HUES64 (cell line): Measurements from ENCODE around the gene SLC1A2.

Source experiments
- H3K27ac ChIP-seq: 2 replicates; pipeline ENCODE4 v1.7.0; 2013; ENCODE audit warnings: low read depth, low read length, inconsistent platforms
- H3K27me3 ChIP-seq: 2 replicates; pipeline ENCODE4 v1.6.1; 2013; ENCODE audit warnings: mild to moderate bottlenecking, low read length; ENCODE audit not compliant: insufficient read depth
- H3K36me3 ChIP-seq: 2 replicates; pipeline ENCODE4 v1.6.1; 2013; ENCODE audit warnings: mild to moderate bottlenecking, low read length; ENCODE audit not compliant: insufficient read depth
- H3K4me1 ChIP-seq: 2 replicates; pipeline ENCODE4 v1.6.1; 2013; ENCODE audit warnings: mild to moderate bottlenecking, low read length, moderate library complexity; ENCODE audit not compliant: insufficient read depth
- H3K4me3 ChIP-seq: 2 replicates; pipeline ENCODE4 v1.5.1; 2013; ENCODE audit warnings: mild to moderate bottlenecking, low read length, moderate library complexity
- H3K9ac ChIP-seq: 2 replicates; pipeline ENCODE4 v1.6.1; 2013; ENCODE audit warnings: mild to moderate bottlenecking, low read depth, low read length
- H3K9me3 ChIP-seq: 2 replicates; pipeline ENCODE4 v1.6.1; 2013; ENCODE audit warnings: low read depth, low read length; ENCODE audit not compliant: insufficient read depth
- WGBS: fragments of 150-250, 120-280 bp; methylation state at CpG from one replicate; pipeline ENCODE4 v1.1.7; 2013; ENCODE audit warnings: missing lambda C conversion rate; 5-methylcytosine and 5-hydroxymethylcytosine counted together

SLC1A2 gene

DNA sequence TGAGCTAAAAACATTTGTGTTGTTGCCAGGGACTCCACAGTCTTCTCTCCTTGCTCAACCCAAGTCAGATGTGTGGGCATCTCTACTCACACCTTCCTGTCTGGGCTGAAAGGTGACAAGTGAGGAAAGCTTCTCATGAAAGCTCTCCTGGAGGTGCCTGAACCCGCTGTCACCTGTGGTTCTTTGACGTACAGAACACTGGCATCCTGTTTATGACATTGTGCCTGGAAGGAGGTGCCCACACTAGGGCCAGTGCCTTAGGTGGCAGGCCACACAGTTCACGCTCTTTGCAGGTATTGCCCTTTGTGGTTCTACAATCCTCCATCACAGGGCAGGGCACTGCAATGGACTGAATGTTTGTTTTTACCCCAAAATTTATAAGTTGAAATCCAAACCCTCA is 171.9 kb downstream of the SLC1A2 start:
- no peak overlapping the region for H3K27ac ChIP-seq
- no peak overlapping the region for H3K9ac ChIP-seq
- H3K27me3 ChIP-seq, result no peaks in the 10 kb centered on the region
- H3K9me3 ChIP-seq, result no peaks in the 10 kb centered on the region
- H3K4me1 ChIP-seq, result no peaks in the 10 kb centered on the region
- H3K4me3 ChIP-seq, result no peak overlapping the region
- WGBS, result 94% methylated on average over 3 of the region's 3 CpGs
- no peaks in the 10 kb centered on the region for H3K36me3 ChIP-seq

DNA sequence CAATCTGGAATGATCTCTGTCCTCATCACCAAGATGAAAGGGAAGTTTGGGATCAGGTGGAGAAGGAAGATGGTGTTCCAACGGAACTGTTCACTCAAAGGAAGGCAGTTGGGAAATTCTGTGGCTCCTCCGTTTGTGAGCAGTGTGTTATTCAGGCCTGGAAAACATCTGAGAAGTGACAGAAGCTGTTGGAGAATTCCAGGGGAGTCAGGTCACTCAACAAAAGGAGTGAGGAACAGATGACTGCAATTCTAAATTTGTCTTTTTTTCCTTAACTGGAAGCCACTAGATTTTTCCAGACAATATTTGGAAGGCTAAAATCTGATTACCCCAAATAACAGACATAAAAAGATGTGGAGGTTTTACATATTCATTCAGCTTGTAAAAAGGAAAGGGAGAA is 172.6 kb downstream of the SLC1A2 start:
- Histone ChIP-seq H3K4me3 (no peak overlapping the region), H3K4me1 (no peaks in the 10 kb centered on the region), H3K9me3 (no peaks in the 10 kb centered on the region), H3K27ac (no peak overlapping the region), H3K27me3 (no peaks in the 10 kb centered on the region), H3K36me3 (no peaks in the 10 kb centered on the region), H3K9ac (no peak overlapping the region)
- 71% methylated on average over 2 of the region's 2 CpGs for WGBS

GRCh38 chr11:35245786-35246185 is 173.6 kb downstream of the SLC1A2 start:
- no peaks in the 10 kb centered on the region for H3K27me3 ChIP-seq
- no peak overlapping the region for H3K4me3 ChIP-seq
- H3K9ac ChIP-seq, result no peak overlapping the region
- no peak overlapping the region for H3K27ac ChIP-seq
- H3K9me3 ChIP-seq, result no peaks in the 10 kb centered on the region
- WGBS, result 91% methylated on average over 1 of the region's 1 CpG
- no peaks in the 10 kb centered on the region for H3K4me1 ChIP-seq
- H3K36me3 ChIP-seq, result no peaks in the 10 kb centered on the region

DNA sequence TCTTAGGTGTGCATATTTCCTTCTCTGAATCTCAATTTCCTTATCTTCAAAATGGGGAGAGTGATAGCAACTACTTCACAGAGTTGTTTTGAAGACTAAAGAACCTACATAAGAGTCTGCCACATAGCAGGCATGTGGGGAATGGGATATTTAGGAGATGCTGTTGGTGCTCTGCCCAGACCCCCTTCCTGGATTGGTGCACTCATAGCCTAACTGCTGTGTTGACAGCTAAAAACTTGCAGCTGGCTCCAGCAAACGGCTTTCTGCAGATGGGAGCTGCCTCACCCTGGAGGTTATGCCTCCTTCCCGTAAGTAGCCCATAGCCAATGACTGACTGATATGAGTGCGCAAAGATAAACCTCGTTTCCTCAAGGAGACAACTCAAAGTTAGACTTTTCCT is 174.3 kb downstream of the SLC1A2 start:
- 91% methylated on average over 4 of the region's 4 CpGs for WGBS
- no peak overlapping the region for H3K4me3 ChIP-seq
- no peaks in the 10 kb centered on the region for H3K36me3 ChIP-seq
- no peaks in the 10 kb centered on the region for H3K9me3 ChIP-seq
- no peak overlapping the region for H3K27ac ChIP-seq
- H3K27me3 ChIP-seq, result no peaks in the 10 kb centered on the region
- H3K4me1 ChIP-seq, result no peaks in the 10 kb centered on the region
- H3K9ac ChIP-seq, result no peak overlapping the region

DNA sequence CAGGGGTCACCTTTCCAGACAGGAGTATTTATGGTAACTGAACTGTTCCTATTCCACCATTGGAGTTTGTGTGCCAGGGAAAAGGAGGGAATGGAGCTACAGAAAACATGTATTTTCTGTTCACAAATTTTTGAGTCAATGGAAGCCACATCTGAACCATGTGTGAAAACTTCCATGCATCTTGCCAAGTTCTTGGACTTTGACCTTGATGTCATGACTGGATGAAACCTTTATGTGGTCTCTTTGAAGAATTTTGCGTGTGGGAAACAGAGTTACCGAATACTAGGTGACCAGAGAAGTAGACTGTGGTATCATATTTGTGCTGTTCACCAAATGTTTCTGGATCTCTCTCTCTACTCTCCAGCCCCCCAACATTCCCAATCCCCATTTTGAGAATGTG is 175.6 kb downstream of the SLC1A2 start:
- Histone ChIP-seq H3K4me3 (no peak overlapping the region), H3K4me1 (no peaks in the 10 kb centered on the region), H3K36me3 (no peaks in the 10 kb centered on the region), H3K9me3 (no peaks in the 10 kb centered on the region), H3K9ac (no peak overlapping the region), H3K27me3 (no peaks in the 10 kb centered on the region), H3K27ac (no peak overlapping the region)
- 89% methylated on average over 2 of the region's 2 CpGs for WGBS

GRCh38 chr11:35242412-35243242 is 176.7 kb downstream of the SLC1A2 start:
- Histone ChIP-seq H3K4me3 (no peak overlapping the region), H3K36me3 (no peaks in the 10 kb centered on the region), H3K27ac (no peak overlapping the region), H3K27me3 (no peaks in the 10 kb centered on the region), H3K4me1 (peaks cover 4% of the 10 kb centered on the region), H3K9me3 (no peaks in the 10 kb centered on the region), H3K9ac (no peak overlapping the region)
- WGBS, result 95% methylated on average over 3 of the region's 3 CpGs

DNA sequence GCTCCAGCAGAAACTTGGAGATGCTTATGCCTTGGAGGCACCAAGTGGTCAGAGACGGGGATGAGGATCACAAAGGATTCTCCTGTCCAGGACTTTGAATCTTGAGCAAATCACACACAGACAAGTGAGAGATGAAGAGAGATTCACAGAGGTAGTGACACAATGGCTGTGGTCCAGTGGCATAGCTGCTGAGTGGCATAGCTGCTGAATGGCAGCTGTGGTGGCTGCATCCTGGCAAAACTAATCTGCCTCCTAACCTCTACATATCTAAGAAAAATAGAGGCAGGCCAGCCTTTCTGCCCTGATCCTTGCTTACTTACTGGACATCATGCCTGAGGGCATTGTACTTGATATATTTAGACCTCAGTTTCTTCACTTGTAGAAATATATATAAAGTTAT is 177.8 kb downstream of the SLC1A2 start:
- H3K27me3 ChIP-seq, result no peaks in the 10 kb centered on the region
- H3K4me3 ChIP-seq, result no peak overlapping the region
- H3K4me1 ChIP-seq, result peaks cover 10% of the 10 kb centered on the region
- 94% methylated on average over 1 of the region's 1 CpG for WGBS
- H3K27ac ChIP-seq, result no peak overlapping the region
- H3K36me3 ChIP-seq, result no peaks in the 10 kb centered on the region
- H3K9me3 ChIP-seq, result no peaks in the 10 kb centered on the region
- H3K9ac ChIP-seq, result no peak overlapping the region

GRCh38 chr11:35241083-35241482 is 178.3 kb downstream of the SLC1A2 start:
- H3K9me3 ChIP-seq, result no peaks in the 10 kb centered on the region
- no peak overlapping the region for H3K9ac ChIP-seq
- no peak overlapping the region for H3K27ac ChIP-seq
- WGBS, result 90% methylated on average over 1 of the region's 1 CpG
- no peaks in the 10 kb centered on the region for H3K27me3 ChIP-seq
- peaks cover 10% of the 10 kb centered on the region for H3K4me1 ChIP-seq
- no peak overlapping the region for H3K4me3 ChIP-seq
- no peaks in the 10 kb centered on the region for H3K36me3 ChIP-seq

- H3K27me3 ChIP-seq, result no peaks in the 10 kb centered on the region
- H3K4me1 ChIP-seq, result peaks cover 10% of the 10 kb centered on the region
- H3K9me3 ChIP-seq, result no peaks in the 10 kb centered on the region
- H3K9ac ChIP-seq, result no peak overlapping the region
- WGBS, result 91% methylated on average over 4 of the region's 4 CpGs
- no peaks in the 10 kb centered on the region for H3K36me3 ChIP-seq
- H3K4me3 ChIP-seq, result no peak overlapping the region
- no peak overlapping the region for H3K27ac ChIP-seq
These were observed 179.8 kb downstream of the SLC1A2 start for GRCh38 chr11:35239471-35240075.

DNA sequence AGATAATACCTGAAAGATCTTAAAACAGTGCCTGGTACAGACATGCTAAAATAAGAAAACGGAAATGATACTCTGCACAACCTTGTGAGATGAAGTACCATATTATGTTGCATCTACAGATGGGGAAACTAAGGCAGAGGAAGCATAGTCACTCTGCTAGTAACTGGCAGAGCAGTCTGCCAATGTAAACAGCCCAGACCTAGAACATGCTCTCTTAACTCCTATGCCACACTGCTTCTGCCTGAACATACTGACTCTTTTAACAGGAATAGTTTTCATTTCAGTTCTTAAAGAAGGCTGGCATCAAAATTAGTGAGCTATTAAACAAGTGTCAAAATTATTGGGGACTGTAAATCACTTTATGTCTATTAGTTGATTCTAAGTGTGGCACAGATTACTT is 180.5 kb downstream of the SLC1A2 start:
- H3K27ac ChIP-seq, result no peak overlapping the region
- H3K36me3 ChIP-seq, result no peaks in the 10 kb centered on the region
- no peaks in the 10 kb centered on the region for H3K27me3 ChIP-seq
- peaks cover 10% of the 10 kb centered on the region for H3K4me1 ChIP-seq
- 100% methylated on average over 1 of the region's 1 CpG for WGBS
- H3K9ac ChIP-seq, result no peak overlapping the region
- no peaks in the 10 kb centered on the region for H3K9me3 ChIP-seq
- H3K4me3 ChIP-seq, result no peak overlapping the region

DNA sequence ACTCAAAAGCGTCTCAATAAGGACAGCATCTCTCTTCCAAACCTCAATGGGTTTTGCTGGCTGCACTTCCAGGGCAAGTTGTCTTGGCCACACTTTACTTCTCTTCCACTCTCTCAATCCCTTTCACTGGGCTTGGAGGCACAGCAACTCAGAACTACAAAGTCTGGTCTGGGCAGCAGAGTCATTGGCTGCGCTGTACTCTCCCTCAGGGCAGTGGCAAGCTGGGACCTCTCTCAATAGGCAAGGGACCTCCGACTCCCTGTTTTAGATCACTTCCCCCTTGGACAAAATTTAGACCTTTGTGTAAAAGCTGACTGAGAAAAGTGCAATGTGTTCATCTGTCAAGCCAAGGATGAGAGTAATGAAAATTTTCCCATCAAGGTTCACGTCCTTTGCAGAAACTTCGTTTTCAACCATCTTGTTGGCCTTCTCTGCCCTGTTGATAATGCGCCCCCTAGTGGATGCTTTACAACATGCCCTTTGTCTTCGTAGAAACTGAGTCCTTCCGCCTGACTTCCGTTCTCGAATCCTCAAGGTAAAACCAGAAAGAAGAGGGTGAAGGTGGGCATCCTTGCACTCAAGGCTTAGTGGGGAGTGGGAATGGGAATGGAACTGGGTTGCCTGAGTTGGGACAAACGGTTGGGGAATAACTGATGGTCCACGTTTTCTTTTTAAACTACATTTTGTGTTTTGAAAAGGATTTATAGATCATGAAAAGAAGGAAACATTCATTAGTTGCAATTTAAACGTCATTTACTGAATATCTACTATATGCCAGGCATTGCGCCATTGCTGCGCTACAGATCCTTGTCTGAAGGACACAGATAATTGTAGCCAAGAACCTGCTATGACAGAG is 181.3 kb downstream of the SLC1A2 start:
- H3K36me3 ChIP-seq, result no peaks in the 10 kb centered on the region
- no peaks in the 10 kb centered on the region for H3K27me3 ChIP-seq
- H3K9ac ChIP-seq, result no peak overlapping the region
- peaks cover 5% of the 10 kb centered on the region; the same call in 1 of the 2 replicates for H3K9me3 ChIP-seq
- WGBS, result 62% methylated on average over 15 of the region's 15 CpGs
- no peak overlapping the region for H3K27ac ChIP-seq
- H3K4me1 ChIP-seq, result peaks cover 10% of the 10 kb centered on the region
- H3K4me3 ChIP-seq, result peak overlapping the region; percentile 37; the same call in 1 of the 2 replicates
